Activated naive CD4-positive, alpha-beta T cell treated with anti-CD3 and anti-CD28 coated beads, Interleukin-2, amount 10 ng/mL, durations not matched to agents 7 days and 5 days (primary cell): ENCODE data around the gene FAM53B.

Experiments used
- CTCF ChIA-PET: fragments of 350-600 bp; sonication (Branson Sonifier 250); formaldehyde crosslinking; loops from one replicate; lab custom pipeline; 2021; ENCODE audit warnings: antibody characterized with exemption; lab: Charles Lee
- DNase-seq: peaks from one replicate; pipeline ENCODE4 v3.0.0-alpha.2; 2020
- H3K27ac Mint-ChIP-seq: one replicate; pipeline ENCODE4 v1.8.0; 2021; ENCODE audit warnings: mild to moderate bottlenecking, moderate library complexity, mixed read lengths
- H3K27me3 Mint-ChIP-seq: one replicate; pipeline ENCODE4 v1.8.0; 2021; ENCODE audit warnings: mild to moderate bottlenecking, mixed read lengths
- H3K36me3 Mint-ChIP-seq: one replicate; pipeline ENCODE4 v1.8.0; 2021; ENCODE audit warnings: mixed read lengths
- H3K4me1 Mint-ChIP-seq: one replicate; pipeline ENCODE4 v1.8.0; 2021; ENCODE audit warnings: mixed read lengths
- H3K4me3 Mint-ChIP-seq: one replicate; pipeline ENCODE4 v1.8.0; 2021; ENCODE audit warnings: mild to moderate bottlenecking, moderate library complexity, mixed read lengths
- H3K9me3 Mint-ChIP-seq: one replicate; pipeline ENCODE4 v1.8.0; 2021; ENCODE audit warnings: mixed read lengths

The FAM53B gene

DNA sequence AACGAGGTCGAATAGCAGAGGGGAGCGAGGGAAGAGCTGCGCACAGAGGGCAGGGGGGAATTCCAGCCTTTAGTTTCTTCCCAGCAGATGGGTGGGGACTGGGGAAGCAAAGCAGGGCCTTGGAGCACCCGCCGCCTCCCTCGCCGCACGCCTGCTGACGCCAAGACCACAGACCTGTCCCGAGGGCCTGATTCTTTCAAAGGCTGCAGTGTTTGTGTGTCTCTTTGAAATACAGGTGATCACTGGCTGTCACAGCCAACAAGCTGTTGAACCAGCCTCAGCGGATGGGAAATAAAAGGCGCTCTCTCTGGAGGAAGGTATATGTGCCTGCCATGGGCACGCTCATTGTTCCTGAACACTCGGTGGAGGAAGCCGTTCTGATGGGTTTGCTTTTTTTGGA, 119.3 kb downstream of the FAM53B start:
- CTCF ChIA-PET: interaction anchor here (1.0 kb wide), 1 partner anchor 116 kb away, joined by 3 read pairs; no protein-coding TSS in a partner anchor
- no peak overlapping the region for H3K4me3 Mint-ChIP-seq
- peaks cover 35% of the 10 kb centered on the region for H3K4me1 Mint-ChIP-seq

DNA sequence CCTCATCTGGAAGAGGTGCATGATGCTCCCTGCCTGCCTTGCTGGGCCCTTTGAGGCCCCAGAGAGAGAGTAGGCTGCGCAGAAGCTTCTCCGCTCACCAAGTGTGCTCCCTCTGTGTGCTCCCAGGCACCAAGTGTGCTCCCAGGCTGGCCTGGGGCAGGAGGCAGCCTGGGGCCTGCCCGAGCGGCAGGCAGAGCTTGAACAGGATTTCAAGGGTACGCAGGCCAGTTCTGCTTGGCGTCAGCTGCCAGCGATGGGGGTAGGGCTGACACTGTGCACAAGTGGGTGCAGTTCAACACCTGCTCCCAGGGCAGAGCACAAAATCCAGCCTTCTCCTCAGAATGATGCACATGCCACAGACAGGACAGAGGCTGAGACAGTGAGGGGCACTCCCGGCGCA, 119.7 kb downstream of the FAM53B start:
- Mint-ChIP-seq H3K4me3 (no peak overlapping the region), H3K9me3 (no peaks in the 10 kb centered on the region), H3K27me3 (no peaks in the 10 kb centered on the region), H3K27ac (no peak overlapping the region), H3K4me1 (peaks cover 36% of the 10 kb centered on the region), H3K36me3 (peaks cover 6% of the 10 kb centered on the region)
- CTCF ChIA-PET: interaction anchor here (1.0 kb wide), 1 partner anchor 117 kb away, joined by 3 read pairs; no protein-coding TSS in a partner anchor
- no peak for DNase-seq

More for the DNA sequence above, 119.3 kb downstream of the FAM53B start:
- Mint-ChIP-seq H3K27ac (peak overlapping the region; percentile 43), H3K36me3 (peaks cover 6% of the 10 kb centered on the region), H3K27me3 (no peaks in the 10 kb centered on the region), H3K9me3 (no peaks in the 10 kb centered on the region)
- DNase-seq: no peak

DNA sequence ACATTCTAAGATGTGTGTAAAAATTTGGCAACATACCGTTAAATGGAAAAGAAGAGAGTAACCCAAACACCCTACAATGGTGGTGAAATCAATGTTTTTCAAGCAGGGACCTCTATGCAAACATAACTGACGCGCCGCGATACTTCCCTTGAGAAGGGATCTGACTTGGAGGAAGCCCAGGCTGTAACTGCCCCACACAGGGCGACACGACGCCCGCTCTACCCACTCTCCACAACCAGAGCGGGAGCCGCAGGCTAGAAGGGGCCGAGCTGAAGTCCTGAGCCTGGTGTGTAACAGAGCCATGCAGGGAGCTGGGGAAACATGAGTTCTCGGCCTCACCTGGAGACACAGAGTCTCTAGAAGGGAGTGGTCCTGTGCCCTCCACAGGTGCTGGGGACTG, 120.2 kb downstream of the FAM53B start:
- Mint-ChIP-seq H3K9me3 (no peaks in the 10 kb centered on the region), H3K27me3 (no peaks in the 10 kb centered on the region), H3K27ac (no peak overlapping the region), H3K4me1 (peaks cover 36% of the 10 kb centered on the region), H3K4me3 (no peak overlapping the region), H3K36me3 (peaks cover 7% of the 10 kb centered on the region)
- CTCF ChIA-PET: interaction anchor here (1.0 kb wide), 1 partner anchor 117 kb away, joined by 3 read pairs; no protein-coding TSS in a partner anchor
- DNase-seq: no peak

DNA sequence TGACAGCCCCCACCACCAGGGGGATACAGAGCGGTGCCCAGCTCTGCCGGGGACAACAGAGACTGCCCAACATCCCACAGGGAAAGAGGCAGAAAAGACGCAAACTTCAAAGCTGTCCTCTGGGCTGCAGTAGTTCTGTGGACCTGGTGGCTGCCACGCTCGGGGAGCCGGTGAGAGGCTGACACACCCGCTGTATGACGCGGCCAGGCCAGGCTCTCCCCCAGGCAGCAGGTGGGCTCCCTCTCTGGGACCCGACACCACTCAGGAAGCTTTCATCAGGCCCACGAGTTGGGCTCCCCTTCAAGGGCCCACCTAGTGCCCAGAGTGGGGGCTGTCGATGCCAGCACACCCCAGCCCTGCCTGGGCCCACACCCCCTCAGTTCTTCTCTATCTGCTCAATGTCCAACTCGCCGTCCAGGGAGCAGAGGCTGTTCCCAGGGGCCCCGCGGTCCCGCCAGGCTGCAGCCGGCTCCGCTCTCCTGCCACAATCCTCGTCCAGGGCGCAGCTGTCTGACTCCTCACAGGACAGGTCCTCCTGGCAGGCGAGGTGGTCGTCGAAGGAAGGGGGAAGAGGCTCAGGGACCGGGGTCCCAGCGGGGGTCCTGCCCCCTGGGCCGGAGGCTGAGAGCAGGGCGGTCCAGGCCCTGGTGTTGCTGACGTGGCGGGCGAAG, 121.2 kb downstream of the FAM53B start:
- DNase-seq: no peak
- H3K4me1 Mint-ChIP-seq: peaks cover 33% of the 10 kb centered on the region
- H3K27me3 Mint-ChIP-seq: no peaks in the 10 kb centered on the region
- H3K9me3 Mint-ChIP-seq: no peaks in the 10 kb centered on the region
- CTCF ChIA-PET: no interaction called here
- H3K27ac Mint-ChIP-seq: no peak overlapping the region
- peaks cover 7% of the 10 kb centered on the region for H3K36me3 Mint-ChIP-seq
- H3K4me3 Mint-ChIP-seq: no peak overlapping the region

DNA sequence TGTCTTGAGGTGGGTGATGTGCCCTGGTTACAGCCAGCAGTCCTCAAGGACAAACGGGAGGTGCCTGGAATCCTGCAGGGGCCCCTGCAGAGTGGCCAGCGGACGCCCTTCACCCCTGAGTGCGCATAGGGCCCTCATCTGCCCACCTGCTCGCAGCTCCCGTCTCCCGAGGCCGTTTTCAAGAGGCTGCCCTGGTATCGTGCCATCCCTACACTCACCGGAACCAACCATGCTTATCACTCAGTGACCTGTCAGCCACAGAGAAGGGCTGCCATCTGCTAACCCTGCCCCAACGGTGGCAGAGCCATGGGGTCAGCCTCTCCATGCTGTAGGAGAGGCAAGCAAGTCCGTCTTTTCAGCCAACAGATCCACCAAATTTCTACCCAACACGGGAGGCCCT, 122.0 kb downstream of the FAM53B start:
- CTCF ChIA-PET: no interaction called here
- no peaks in the 10 kb centered on the region for H3K9me3 Mint-ChIP-seq
- peaks cover 27% of the 10 kb centered on the region for H3K4me1 Mint-ChIP-seq
- DNase-seq: no peak
- H3K27me3 Mint-ChIP-seq: no peaks in the 10 kb centered on the region
- H3K4me3 Mint-ChIP-seq: no peak overlapping the region
- H3K27ac Mint-ChIP-seq: no peak overlapping the region
- H3K36me3 Mint-ChIP-seq: peaks cover 11% of the 10 kb centered on the region

DNA sequence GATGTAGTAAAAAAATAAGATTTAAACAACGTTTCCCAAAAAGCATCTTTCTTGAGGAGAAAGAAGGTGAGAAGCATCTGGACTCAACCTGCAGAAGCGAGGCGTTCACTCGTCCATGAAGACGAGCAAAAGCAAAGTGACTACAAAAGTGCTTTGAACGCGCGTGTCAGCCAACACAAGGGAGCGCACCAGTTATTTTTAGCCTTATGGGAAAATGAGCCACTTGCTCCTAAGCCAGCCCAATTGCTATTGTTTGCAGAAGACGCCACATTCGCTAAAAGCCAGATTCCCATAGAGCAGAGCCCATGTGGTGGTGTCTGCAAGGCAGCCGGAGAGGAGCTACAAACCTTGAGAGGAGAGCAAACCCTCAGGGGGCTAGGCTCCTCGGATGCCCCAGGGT, 122.5 kb downstream of the FAM53B start:
- Mint-ChIP-seq H3K9me3 (no peaks in the 10 kb centered on the region), H3K27ac (peak overlapping the region; percentile 37), H3K4me1 (peaks cover 24% of the 10 kb centered on the region), H3K36me3 (peaks cover 11% of the 10 kb centered on the region), H3K4me3 (no peak overlapping the region), H3K27me3 (no peaks in the 10 kb centered on the region)
- no peak for DNase-seq
- CTCF ChIA-PET: no interaction called here

DNA sequence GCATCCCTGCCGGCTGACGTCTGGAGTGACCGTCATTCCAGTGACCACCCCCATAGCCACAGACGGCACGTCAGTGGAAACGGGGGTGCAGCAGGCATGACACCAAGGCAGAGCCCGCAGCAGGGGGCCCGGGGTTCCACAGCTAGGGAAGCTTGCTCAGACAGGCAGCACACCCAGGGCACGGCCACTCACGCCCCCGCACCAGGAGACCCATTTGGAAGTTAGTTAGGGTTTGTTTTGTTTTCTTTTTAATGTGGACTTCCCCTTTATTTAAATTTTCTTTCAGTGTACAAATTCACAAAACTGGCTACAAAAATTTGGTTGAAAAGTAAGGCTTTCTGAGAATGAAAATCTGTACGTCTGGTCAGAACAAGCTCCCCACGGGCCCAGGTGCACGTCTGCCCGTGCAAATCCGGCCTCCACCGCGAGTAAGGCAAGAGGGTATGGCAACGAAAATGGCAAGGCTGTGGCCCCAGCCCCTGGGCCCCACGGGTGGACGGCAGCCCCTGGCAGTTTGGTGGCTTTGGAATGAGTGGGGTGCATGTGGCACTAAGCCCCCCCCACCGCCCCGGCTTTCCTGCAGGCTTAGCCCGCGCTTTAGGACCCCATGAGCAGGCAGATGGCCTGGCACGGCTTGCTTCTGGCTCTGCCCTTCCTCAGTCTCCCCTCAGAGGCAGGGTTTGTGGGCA, 124.2 kb downstream of the FAM53B start:
- Mint-ChIP-seq H3K27me3 (no peaks in the 10 kb centered on the region), H3K9me3 (no peaks in the 10 kb centered on the region), H3K36me3 (peaks cover 11% of the 10 kb centered on the region), H3K4me1 (peaks cover 16% of the 10 kb centered on the region), H3K27ac (no peak overlapping the region), H3K4me3 (no peak overlapping the region)
- CTCF ChIA-PET: interaction anchor here (1.2 kb wide), 1 partner anchor 12 kb away, joined by 4 read pairs; no protein-coding TSS in a partner anchor
- DNase-seq: no peak

DNA sequence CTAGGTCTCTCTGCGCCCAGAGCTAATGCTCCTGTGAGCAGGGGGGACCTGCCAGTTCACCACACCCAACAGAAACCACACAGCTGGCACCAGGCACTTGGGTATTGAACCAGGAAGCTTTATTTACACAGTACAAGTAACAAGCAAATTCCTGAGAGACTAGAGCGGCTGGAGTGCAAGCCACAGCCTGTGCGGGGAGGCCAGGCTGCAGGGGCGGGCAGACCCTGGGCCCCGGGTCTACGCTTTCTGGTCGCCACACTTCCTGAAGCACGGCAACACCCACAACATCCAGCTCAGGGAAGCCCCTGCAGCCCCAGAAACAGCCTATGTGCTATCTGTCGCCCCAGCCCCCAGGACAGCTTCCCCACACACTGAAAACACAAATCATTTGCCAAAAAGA, 125.0 kb downstream of the FAM53B start:
- Mint-ChIP-seq H3K27me3 (no peaks in the 10 kb centered on the region), H3K27ac (no peak overlapping the region), H3K4me1 (peaks cover 22% of the 10 kb centered on the region), H3K9me3 (no peaks in the 10 kb centered on the region), H3K36me3 (peaks cover 11% of the 10 kb centered on the region), H3K4me3 (no peak overlapping the region)
- CTCF ChIA-PET: no interaction called here
- DNase-seq: no peak

DNA sequence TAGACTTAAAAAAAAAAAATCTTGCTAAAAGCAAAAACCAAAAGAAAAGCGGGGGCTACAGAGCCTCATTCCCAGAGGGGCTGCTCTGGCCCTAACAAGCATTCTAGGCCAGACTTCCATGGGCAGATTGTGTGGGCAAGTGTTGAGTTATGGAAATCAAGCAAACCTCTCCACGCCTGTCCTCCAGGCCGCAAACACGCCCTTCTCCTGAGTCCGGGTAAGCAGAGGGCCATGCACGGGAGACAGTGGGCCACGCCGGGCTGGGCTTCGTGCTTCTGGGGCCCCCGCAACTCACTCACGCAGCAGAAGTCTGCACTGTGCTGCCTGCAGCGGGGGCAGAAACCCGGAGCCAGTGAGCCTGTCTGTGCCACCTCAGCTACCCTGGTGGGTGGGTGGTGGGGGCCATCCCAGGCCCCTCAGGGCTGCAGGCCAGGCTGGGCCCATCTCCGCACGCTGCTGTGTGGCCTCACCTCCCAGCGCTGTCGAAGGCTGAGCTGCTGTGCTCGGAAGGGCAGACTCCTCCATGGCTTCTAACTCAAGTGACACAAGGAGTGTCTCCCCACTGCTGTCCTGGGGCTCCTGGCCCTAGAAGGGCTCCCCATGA, 125.6 kb downstream of the FAM53B start:
- Mint-ChIP-seq H3K36me3 (peaks cover 9% of the 10 kb centered on the region), H3K4me1 (peaks cover 28% of the 10 kb centered on the region), H3K27me3 (no peaks in the 10 kb centered on the region), H3K4me3 (no peak overlapping the region), H3K9me3 (no peaks in the 10 kb centered on the region), H3K27ac (no peak overlapping the region)
- no peak for DNase-seq
- CTCF ChIA-PET: no interaction called here

DNA sequence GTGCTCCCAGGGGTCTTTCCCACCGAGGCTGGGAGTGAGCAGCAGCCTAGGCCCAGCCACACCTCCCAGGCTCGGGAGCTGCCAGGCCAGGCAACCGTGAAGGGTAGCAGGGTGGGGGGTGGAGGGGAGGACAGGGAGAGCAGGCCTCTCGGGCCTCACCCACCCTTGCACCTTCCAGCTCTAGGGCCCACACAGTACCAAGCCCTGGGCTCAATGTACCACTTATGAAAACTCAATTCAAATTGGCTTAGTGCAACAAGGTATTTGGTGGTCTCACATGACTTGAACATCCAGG, 127.4 kb downstream of the FAM53B start:
- CTCF ChIA-PET: interaction anchor here (0.8 kb wide), 1 partner anchor 124 kb away, joined by 3 read pairs; no protein-coding TSS in a partner anchor
- H3K9me3 Mint-ChIP-seq: no peaks in the 10 kb centered on the region
- H3K27me3 Mint-ChIP-seq: no peaks in the 10 kb centered on the region
- no peak overlapping the region for H3K27ac Mint-ChIP-seq
- H3K4me1 Mint-ChIP-seq: peaks cover 41% of the 10 kb centered on the region
- H3K36me3 Mint-ChIP-seq: peaks cover 7% of the 10 kb centered on the region
- H3K4me3 Mint-ChIP-seq: no peak overlapping the region
- DNase-seq: no peak

DNA sequence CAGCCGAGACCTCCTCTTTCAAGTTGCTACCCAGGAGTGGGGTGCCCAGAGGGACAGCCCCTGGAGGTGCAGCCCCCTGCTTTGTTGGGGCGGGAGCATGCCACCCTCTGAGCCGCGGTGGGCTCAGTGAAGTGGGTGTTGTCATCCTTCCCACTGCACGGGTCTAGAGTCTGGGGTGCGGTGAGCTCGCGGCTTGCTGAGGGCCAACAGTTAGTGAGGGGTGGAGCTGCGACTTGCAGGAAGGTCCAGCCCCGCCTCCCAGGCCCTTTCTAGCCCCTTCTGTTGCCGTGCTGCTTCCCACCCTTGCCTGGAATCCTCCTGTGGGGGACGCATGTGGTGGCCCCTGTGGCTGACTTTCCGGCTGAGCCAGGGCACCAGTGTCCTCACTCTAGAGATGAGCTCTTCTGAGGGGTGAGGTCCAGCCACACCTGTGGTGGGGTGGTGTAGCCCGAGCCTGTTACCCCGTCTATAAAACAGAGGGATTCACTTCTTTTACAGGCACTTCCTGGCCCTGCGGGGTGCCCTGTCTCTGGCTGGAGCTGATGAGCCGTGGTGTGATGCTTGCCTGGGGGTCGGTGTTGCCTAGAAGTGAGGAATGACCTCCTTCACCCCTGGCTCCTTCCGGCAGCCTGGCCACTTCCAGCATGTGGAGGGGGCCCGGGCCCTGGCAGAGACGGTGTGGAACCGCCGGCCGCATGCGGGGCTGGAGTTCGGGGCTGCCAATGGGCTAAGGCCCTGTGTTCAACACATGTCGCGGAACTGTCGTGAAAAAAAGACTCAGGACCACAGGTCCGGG, 127.9 kb downstream of the FAM53B start:
- Mint-ChIP-seq H3K27ac (no peak overlapping the region), H3K27me3 (no peaks in the 10 kb centered on the region), H3K9me3 (no peaks in the 10 kb centered on the region), H3K4me3 (no peak overlapping the region), H3K4me1 (peaks cover 45% of the 10 kb centered on the region), H3K36me3 (peaks cover 7% of the 10 kb centered on the region)
- DNase-seq: no peak
- CTCF ChIA-PET: interaction anchor here (0.8 kb wide), 1 partner anchor 125 kb away, joined by 3 read pairs; no protein-coding TSS in a partner anchor

DNA sequence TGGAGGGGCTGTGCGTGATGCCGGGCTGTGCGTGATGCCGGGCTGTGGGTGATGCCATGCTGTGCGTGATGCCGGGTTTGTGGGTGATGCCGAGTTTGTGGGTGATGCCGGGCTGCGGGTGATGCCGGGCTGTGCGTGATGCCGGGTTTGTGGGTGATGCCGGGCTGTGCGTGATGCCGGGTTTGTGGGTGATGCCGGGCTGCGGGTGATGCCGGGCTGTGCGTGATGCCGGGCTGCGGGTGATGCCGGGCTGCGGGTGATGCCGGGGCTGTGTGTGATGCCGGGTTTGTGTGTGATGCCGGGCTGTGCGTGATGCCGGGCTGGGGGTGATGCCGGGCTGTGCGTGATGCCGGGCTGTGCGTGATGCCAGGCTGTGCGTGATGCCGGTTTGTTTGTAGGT, 128.9 kb downstream of the FAM53B start:
- peaks cover 48% of the 10 kb centered on the region for H3K4me1 Mint-ChIP-seq

DNA sequence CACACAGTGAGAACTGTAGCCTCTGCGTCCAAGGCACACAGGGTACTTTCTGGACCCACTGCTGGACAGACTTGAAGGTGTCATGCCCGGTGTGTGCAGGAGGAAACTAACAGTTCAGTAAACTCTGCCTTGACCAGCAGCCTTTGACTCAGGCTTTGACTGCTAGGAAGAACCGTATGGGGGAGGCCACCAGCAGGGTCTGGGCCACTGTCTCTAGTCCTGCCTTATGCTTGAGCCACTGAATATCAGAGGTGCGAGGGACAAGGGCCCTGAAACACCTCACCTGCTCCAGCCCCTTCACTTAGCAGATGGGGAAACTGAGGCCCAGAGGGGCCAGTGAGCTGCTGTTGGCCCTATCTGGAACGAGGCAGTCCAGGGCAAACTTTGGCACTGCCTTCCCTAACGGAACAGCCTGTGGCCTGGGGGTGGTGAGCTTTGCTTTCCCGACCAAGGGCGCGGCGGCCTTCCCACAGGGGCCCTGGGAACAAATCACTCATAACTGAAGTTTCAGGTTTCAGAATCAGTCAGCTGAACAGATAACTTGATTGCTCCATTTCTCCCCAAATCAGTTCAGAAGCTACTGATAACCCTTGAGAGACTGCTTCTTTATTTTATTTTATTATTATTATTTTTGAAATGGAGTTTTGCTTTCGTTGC, 130.0 kb downstream of the FAM53B start:
- H3K4me1 Mint-ChIP-seq: peaks cover 46% of the 10 kb centered on the region
- peak overlapping the region; percentile 45 for H3K27ac Mint-ChIP-seq
- no peaks in the 10 kb centered on the region for H3K27me3 Mint-ChIP-seq
- H3K36me3 Mint-ChIP-seq: peaks cover 6% of the 10 kb centered on the region
- no peaks in the 10 kb centered on the region for H3K9me3 Mint-ChIP-seq
- CTCF ChIA-PET: no interaction called here
- H3K4me3 Mint-ChIP-seq: no peak overlapping the region
- DNase-seq: no peak

More for the DNA sequence above, 128.9 kb downstream of the FAM53B start:
- CTCF ChIA-PET: no interaction called here
- no peak for DNase-seq
- no peak overlapping the region for H3K4me3 Mint-ChIP-seq
- no peaks in the 10 kb centered on the region for H3K9me3 Mint-ChIP-seq
- H3K36me3 Mint-ChIP-seq: peaks cover 7% of the 10 kb centered on the region
- no peak overlapping the region for H3K27ac Mint-ChIP-seq
- H3K27me3 Mint-ChIP-seq: no peaks in the 10 kb centered on the region
